NCI-H524 (cell line): ENCODE measurements around the gene NPIPA5.
"Not testable (repeated sequence)": the region's sequence is repeated elsewhere in the genome, so short reads cannot be mapped to it uniquely, and the experiment has no call there.

Source experiments
- DNase-seq, 2 experiments: peaks; one replicate each; lab custom pipeline; 2025; lab: John Stamatoyannopoulos, UW

NPIPA5 gene

DNA sequence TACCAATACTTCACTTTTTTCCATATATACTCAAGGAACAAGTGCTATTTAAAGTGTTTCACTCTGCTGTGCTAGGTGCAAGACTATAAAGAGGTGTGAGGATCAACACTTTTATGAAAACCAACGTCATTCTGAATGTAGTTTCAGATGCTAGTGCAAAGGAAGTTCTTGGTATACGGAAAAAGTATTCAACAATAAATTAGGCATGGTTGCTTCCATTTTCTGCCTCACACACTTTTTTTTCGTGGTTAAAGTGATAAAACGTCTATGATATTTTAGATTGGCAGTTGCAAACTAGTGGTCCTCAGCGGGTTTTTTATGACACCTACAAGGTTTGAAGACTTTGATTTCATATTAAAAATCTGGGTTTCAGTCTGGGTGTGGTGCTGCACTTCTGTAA is 11.8 kb upstream of the NPIPA5 start:
- not testable (repeated sequence) for DNase-seq

DNA sequence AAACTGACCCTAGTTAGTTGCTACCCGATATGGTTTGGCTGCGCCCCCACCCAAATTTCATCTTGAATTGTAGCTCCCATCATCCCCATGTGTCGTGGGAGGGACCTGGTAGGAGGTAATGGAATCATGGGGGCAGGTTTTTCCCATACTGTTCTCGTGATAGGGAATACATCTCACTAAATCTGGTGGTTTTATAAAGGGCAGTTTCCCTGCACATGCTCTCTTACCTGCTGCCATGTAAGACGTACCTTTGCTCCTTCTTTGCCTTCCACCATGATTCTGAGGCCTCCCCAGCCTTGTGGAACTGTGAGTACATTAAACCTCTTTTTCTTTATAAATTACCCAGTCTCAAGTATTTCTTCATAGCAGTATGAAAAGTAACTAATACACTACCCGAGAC is 10.0 kb upstream of the NPIPA5 start:
- DNase-seq, result not testable (repeated sequence)

GRCh38 chr16:15382810-15383209 is 4.7 kb upstream of the NPIPA5 start:
- DNase-seq, result not testable (repeated sequence)

DNA sequence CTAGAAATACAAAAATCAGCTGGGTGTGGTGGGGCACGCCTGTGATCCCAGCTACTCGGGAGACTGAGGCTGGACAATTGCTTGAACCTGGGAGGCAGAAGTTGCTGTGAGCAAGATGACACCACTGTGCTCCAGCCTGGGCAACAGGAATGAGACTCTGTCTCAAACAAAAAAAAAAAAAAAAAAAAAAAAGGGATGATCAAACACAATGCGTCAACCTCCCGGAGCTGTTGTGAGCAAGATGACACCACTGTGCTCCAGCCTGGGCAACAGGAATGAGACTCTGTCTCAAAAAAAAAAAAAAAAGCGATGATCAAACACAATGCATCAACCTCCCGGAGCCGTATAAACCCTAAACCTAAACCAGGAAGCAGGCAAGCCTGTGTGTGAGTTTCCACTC is 20.6 kb downstream of the NPIPA5 start:
- not testable (repeated sequence) for DNase-seq

- not testable (repeated sequence) for DNase-seq
Observed at GRCh38 chr16:15354846-15355245, 23.2 kb downstream of the NPIPA5 start.

DNA sequence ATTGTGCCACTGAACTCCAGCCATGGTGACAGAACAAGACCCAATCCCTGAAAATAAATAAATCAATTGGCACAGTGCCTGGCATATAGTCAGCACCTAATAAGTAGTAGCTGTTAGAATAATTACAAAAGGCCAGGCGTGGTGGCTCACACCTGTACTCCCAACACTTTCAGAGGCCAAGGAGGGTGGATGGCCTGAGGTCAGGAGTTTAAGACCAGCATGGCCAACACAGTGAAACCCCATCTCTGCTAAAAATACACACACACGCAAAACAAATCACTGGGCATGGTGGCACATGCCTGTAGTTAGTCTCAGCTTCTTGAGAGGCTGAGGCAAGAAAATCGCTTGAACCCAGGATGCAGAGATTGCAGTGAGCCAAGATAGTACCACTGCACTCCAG is 25.2 kb downstream of the NPIPA5 start:
- DNase-seq, result not testable (repeated sequence)

GRCh38 chr16:15351745-15352144 is 26.3 kb downstream of the NPIPA5 start:
- not testable (repeated sequence) for DNase-seq

DNA sequence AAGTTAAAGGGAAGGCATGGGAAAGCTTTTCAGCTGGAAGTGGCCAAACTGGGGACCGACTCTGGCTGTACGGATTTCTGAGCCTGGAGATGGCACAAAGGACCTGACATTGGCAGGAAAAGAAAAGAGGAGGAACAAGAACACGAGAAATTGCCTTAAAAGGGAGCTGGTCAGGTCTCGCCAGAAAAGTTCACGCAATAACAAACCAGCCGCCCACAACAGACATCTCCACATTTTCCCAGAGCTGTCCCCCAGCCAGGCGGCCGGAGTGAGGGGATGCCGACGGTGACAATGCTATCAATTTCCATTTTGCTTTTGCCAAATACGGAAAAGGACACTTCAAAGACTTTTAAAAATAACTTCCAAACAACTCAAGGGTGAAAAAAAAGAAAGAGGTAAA is 26.8 kb downstream of the NPIPA5 start:
- DNase-seq, result not testable (repeated sequence)

- DNase-seq, result not testable (repeated sequence)
Observed at GRCh38 chr16:15348721-15349120, 29.4 kb downstream of the NPIPA5 start.

DNA sequence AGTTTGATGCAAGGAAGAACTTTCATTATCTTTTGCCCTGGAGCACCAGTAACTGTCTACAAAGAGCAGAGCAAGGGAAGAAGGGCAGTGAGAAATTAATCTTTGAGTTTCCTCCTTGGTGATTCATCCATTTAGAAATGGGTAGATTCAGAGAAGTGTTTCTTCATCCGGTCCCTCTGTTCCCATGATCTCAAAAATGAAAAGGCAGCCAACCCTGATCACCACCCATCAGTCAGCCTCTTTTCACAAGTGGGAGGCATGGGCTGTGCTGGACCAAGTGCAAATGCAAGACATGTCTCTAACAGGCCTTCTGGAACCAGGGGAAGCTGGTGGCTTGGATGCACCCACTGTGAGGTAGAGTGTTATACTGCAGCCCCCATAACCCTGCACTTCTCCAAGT is 35.8 kb downstream of the NPIPA5 start:
- DNase-seq, result not testable (repeated sequence)

GRCh38 chr16:15338986-15339385 is 39.1 kb downstream of the NPIPA5 start:
- not testable (repeated sequence) for DNase-seq

GRCh38 chr16:15337974-15338605 is 40.0 kb downstream of the NPIPA5 start:
- not testable (repeated sequence) for DNase-seq

GRCh38 chr16:15335609-15336008 is 42.5 kb downstream of the NPIPA5 start:
- DNase-seq, result not testable (repeated sequence)

- DNase-seq, result not testable (repeated sequence)
Observed at GRCh38 chr16:15333969-15334368, 44.1 kb downstream of the NPIPA5 start.

GRCh38 chr16:15330978-15331377 is 47.1 kb downstream of the NPIPA5 start:
- not testable (repeated sequence) for DNase-seq

- DNase-seq, result not testable (repeated sequence)
Observed at GRCh38 chr16:15324954-15325353, 53.1 kb downstream of the NPIPA5 start.

GRCh38 chr16:15323373-15323772 is 54.7 kb downstream of the NPIPA5 start:
- not testable (repeated sequence) for DNase-seq

- DNase-seq, result not testable (repeated sequence)
Observed at GRCh38 chr16:15321221-15321620, 56.9 kb downstream of the NPIPA5 start.

- DNase-seq, result not testable (repeated sequence)
Observed at GRCh38 chr16:15314562-15314961, 63.5 kb downstream of the NPIPA5 start.
